ENCODE measurements around the gene MN1.

Gene MN1

DNA sequence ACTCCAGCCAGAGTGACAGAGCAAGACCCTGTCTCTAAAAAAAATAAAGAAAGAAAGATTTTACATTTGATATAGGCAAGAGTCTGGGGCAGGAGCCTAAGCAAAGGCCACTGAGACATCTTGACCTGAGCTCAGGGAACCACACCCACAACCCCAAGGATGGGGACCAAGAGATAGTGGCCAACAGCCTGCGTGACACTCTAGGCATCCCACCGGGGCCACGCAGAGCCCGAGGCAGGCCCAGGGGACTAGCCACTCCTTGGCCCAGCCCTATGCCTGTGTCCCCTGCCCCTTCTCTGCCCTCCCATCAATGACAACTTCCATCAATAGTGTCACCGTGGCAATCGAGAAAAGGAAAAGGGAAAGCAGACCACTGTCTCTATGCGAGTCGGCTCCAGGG lies 41.1 kb downstream of the MN1 start:
- no peak for TF ChIP-seq CTCF (IDR thresholded peaks at IDR 0.05; ENCODE audit: insufficient read depth, missing control alignments)
- FAIRE-seq (no peak), DNase-seq (ENCODE audit: insufficient read length, low spot score) (no peak)

DNA sequence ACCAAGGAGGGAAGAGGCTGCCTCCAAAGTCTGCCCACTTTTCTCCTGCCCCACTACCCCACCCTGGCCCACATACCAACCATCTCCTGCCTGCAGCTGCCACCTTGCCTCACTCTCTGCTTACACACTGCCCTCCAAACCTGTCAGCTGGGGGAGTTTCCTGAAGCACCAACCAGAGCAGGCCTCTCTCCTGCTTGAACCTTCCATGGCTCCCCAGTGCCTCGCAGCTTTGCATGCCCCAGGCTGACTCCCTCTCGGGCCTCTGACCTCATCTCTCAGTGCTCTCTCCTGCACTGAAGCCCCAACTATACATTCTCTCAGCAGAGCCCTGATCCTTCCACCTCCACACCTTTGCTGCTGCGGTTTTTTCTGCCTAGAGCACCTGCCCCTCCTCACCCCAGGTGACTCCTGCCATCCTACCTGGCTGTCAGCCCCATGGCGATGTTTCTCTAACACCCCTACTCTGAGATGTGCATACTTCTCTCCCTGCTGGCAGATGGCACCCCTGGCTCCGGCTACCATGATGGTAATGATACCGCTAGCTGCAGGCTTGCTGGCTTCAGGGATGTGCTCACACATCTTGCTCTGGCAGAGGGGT lies 43.5 kb downstream of the MN1 start:
- FAIRE-seq, result no peak
- DNase-seq (ENCODE audit: insufficient read length, low spot score), result no peak
- no peak for TF ChIP-seq CTCF (IDR thresholded peaks at IDR 0.05; ENCODE audit: insufficient read depth, missing control alignments)

DNA sequence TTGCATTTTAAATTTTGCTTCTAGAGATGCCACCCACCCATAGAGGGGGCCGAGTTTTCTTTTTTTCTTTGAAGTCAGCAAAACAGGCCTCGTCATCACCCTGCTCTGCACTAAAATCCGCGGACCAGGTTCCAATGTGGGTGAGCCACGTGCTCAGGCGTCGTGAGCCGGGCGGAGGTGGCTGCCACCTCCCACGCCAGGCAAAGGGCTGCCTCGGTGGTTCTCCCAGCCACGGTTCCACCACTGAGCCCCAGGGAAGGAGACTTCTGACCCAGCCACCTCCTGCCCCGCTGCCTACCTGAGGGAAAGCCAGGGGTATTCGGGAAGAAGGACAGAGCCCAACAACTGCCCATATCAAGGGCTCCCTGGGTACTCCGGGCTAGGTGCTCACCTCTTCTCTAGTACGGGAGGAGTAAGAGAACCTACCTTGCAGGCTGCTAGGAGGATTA lies 45.3 kb downstream of the MN1 start:
- FAIRE-seq, result no peak
- TF ChIP-seq CTCF (IDR thresholded peaks at IDR 0.05; ENCODE audit: insufficient read depth, missing control alignments), result no peak

DNA sequence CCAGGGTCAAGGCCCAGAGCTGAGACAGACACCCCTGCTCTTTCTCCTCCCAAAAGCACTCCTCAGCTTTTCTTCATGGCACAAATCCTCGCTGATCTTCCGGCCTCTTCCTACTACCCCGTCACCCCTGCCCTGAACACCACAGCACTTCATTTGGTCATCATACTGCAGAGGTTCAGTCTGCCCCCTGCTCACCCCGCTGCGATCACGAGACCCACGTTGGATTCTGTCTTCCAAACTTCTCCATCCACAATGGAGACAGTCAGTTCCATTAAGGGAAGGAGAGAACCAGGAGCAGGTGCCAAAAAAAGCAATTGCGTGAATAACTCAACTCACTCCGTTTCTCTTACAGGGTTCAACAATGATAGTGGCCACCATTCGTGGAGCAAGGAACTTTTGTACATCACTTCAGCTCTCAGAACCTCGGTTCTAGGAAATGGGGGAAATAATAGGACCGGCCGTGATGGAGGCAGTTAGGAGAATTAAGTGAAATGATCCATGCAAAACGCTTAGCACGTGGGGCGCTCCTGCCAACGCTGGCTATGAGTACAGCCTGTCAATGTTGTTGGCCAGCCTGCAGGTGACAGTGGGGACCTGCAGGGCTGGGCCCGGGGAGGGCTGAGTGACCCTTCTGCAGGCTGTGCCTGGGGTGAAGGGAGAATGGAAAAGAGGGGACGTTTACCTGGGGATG lies 45.9 kb downstream of the MN1 start:
- FAIRE-seq (no peak), DNase-seq (ENCODE audit: insufficient read length, low spot score) (no peak)
- no peak for TF ChIP-seq CTCF (IDR thresholded peaks at IDR 0.05; ENCODE audit: insufficient read depth, missing control alignments)

More for the DNA sequence above, 45.3 kb downstream of the MN1 start:
- DNase-seq (ENCODE audit: insufficient read length, low spot score), result no peak

DNA sequence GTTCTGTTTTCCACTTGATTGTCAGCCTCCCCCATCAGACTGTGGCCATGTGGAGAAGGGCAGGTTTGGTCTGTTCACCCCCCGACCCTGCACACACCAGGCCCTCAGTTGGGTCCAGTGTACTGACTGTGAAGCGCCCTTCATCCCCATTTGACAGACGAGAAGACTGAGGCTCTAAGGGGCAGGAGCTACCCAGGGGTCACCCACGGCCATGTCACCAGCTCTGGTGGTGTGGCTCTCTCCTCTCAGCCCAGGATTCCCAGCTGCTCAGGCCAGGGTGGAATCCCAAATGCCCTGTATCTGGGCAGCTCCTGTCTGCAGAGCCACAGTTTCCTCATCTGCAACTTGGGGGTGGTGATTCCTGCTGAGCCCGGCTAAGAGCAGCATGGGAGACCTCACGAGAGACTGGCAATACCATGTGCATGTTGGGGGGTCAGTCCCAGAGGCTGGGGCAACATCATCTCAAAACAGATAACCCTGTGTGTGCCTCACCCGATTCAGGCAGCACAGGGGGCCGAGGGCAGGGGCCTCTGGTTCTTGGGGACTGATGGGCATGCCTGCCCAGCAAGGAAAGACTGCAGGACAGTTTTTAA lies 46.6 kb downstream of the MN1 start:
- TF ChIP-seq CTCF (IDR thresholded peaks at IDR 0.05; ENCODE audit: insufficient read depth, missing control alignments), result no peak
- DNase-seq (ENCODE audit: insufficient read length, low spot score), result no peak
- FAIRE-seq, result no peak

GRCh38 chr22:27754247-27754887 lies 47.2 kb downstream of the MN1 start:
- DNase-seq (ENCODE audit: insufficient read length, low spot score) (no peak), FAIRE-seq (no peak)

More at GRCh38 chr22:27754247-27754887, 47.2 kb downstream of the MN1 start:
- no peak for TF ChIP-seq CTCF (IDR thresholded peaks at IDR 0.05; ENCODE audit: insufficient read depth, missing control alignments)

Data from D721Med (cell line).